ENCODE measurements around the gene LRIG2.

- no peak for TF ChIP-seq CTCF (IDR thresholded peaks at IDR 0.05)
- TF ChIP-seq EZH2 (IDR thresholded peaks at IDR 0.05; ENCODE audit: borderline replicate concordance, insufficient read depth, low read depth, low read length, poor library complexity, severe bottlenecking): no peak
Observed at GRCh38 chr1:113125517-113125916, 52.5 kb downstream of the LRIG2 start.

Data from B cell (primary cell).